IgD-negative memory B cell (primary cell): ENCODE data around the gene MYG1. TPM values are rescaled to one million over a fixed set of nuclear protein-coding genes. Genes with fewer than 3 reads are reported as not detected.
A peak's percentile ranks its signal among the peaks of the same experiment; 100 is the strongest.
"Not testable (repeated sequence)": the region's sequence is repeated elsewhere in the genome, so short reads cannot be mapped to it uniquely, and the experiment has no call there.

Experiments
- H3K27ac Mint-ChIP-seq, 3 donors: one replicate each; pipeline ENCODE4 v1.8.0; 2020 to 2022; ENCODE audit warnings: mild to moderate bottlenecking in 3 of 3, mixed read lengths in 3 of 3, moderate library complexity in 1 of 3
- H3K27me3 Mint-ChIP-seq: one replicate; pipeline ENCODE4 v1.8.0; 2021; ENCODE audit warnings: mixed read lengths
- H3K36me3 Mint-ChIP-seq: one replicate; pipeline ENCODE4 v1.8.0; 2020; ENCODE audit warnings: mild to moderate bottlenecking, mixed read lengths
- H3K4me1 Mint-ChIP-seq, 3 donors: one replicate each; pipeline ENCODE4 v1.8.0; 2020 to 2022; ENCODE audit warnings: mixed read lengths in 3 of 3, mild to moderate bottlenecking in 1 of 3
- H3K4me3 Mint-ChIP-seq, 4 donors: one replicate each; pipeline ENCODE4 v1.8.0; 2020 to 2022; ENCODE audit warnings: mild to moderate bottlenecking in 4 of 4, mixed read lengths in 4 of 4, moderate library complexity in 3 of 4
- H3K9me3 Mint-ChIP-seq, 3 donors: one replicate each; pipeline ENCODE4 v1.8.0; 2020 to 2021; ENCODE audit warnings: mixed read lengths in 3 of 3, mild to moderate bottlenecking in 1 of 3
- polyA plus RNA-seq: library from polyadenylated mRNA; unstranded; fragments of 300-500 nt; fragmentation: Illumina TruSeq; gene quantifications from one replicate; pipeline ENCODE4 v1.2.3, GENCODE V29; 2021

Gene MYG1
- polyA plus RNA-seq, 1 donor from 2014 or later = 50.4 TPM

DNA sequence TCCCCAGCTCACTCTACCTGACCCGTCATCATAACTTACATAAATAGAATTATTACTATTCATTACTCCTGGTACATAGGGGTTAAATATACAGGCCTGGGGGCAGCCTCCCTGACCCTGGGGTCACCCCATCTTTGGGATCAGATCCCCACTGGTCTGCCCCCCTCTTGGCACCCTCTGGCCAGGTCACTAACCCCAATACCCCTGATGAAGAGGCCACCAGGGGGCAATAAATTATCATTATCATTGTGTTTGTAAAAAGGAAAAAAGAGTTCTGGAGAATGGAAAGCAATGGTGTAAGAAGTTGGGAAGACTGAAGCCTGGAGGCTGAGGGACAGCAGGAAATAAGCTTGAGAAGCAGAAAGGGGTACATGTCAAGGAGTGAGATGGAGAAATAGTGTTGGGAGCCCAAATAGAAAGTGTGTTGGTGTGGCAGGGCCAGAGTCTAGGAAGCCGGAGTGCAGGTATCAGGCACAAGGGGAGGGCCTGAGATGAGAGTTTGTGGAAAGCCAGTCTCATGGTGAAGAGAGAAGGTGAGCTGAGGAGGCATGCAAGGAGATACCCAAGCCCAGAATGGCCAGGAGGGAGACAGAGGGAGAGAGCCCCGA is 28.0 kb downstream of the MYG1 start:
- Mint-ChIP-seq H3K4me3 (peak overlapping the region in 2 of 4 donors; percentile 62 to 72), H3K4me1 (peaks cover 12 to 23% (median 15%) of the 10 kb centered on the region in 3 donors), H3K9me3 (peaks cover 0 to 1% (median 0%) of the 10 kb centered on the region in 3 donors), H3K36me3 (no peaks in the 10 kb centered on the region), H3K27ac (peak overlapping the region in 1 of 3 donors; percentile 9), H3K27me3 (peaks cover 12% of the 10 kb centered on the region)

DNA sequence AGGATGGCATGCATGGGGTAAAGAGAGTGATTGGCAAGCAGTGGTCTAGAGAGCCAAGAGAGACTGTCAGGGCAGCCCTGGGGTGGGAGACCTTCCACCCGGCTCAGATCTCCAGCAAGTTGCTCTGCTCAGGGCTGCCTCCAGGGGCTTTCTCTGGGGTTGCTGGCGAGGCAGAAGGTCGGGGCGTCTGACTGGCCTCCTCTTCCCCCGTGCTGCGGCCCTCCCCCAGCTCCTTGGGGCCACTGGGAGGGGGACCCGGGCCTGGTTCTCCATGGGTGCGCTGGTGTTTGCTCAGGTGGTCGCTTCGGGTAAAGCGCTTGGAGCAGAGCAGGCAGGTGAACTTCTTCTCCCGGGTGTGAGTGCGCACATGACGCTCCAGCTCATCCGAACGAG is 28.5 kb downstream of the MYG1 start:
- no peaks in the 10 kb centered on the region for H3K36me3 Mint-ChIP-seq
- peaks cover 12 to 20% (median 13%) of the 10 kb centered on the region in 3 donors for H3K4me1 Mint-ChIP-seq
- peak overlapping the region in 2 of 4 donors; percentile 62 to 72 for H3K4me3 Mint-ChIP-seq
- H3K9me3 Mint-ChIP-seq = peaks cover 0 to 1% (median 0%) of the 10 kb centered on the region in 3 donors
- H3K27me3 Mint-ChIP-seq = peaks cover 13% of the 10 kb centered on the region
- H3K27ac Mint-ChIP-seq = peak overlapping the region in 1 of 3 donors; percentile 9

DNA sequence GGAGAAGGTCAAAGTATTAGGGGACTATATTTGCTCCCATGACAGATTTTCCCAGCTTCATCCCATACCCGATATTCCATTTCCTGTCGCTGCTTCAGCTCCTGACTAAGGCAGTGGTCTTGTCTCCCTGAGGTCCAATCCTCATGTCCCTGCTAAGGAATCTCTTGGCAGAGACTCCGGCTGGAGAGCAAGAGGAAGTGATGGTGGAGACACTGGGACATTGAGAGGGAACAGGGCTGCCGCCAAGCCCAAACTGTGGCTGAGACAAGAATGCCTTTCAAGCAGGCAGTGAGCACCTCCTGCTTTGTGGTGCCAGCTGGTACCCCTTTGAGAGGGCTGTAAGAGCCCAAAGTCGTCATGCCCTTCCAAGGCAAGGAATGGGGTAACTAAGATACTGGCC is 31.2 kb downstream of the MYG1 start:
- peaks cover 0 to 1% (median 0%) of the 10 kb centered on the region in 3 donors for H3K9me3 Mint-ChIP-seq
- H3K4me1 Mint-ChIP-seq = peaks cover 2 to 8% (median 6%) of the 10 kb centered on the region in 3 donors
- no peaks in the 10 kb centered on the region for H3K36me3 Mint-ChIP-seq
- peaks cover 18% of the 10 kb centered on the region for H3K27me3 Mint-ChIP-seq
- H3K27ac Mint-ChIP-seq = no peak overlapping the region
- peak overlapping the region in 1 of 4 donors; percentile 49 for H3K4me3 Mint-ChIP-seq

DNA sequence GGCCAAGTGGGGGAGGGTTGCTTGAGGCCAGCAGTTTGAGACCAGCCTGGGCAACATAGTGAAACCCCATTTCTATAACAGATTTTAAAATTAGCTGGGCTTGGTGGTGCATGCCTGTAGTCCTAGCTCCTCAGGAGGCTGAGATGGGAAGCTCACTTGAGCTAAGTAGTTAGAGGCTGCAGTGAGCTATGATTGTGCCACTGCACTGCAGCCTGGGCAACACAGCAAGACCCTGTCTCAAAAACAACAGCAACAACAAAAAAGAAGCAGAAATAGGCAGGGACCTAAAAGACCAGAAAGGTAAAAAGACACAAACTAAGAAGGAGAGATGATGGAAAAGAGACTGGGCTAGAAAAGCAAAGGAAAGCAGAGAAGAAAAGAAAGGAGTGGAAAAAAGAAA is 32.8 kb downstream of the MYG1 start:
- H3K4me1 Mint-ChIP-seq, H3K36me3 Mint-ChIP-seq, H3K4me3 Mint-ChIP-seq, H3K9me3 Mint-ChIP-seq, H3K27ac Mint-ChIP-seq: not testable (repeated sequence)
- peaks cover 27% of the 10 kb centered on the region for H3K27me3 Mint-ChIP-seq

DNA sequence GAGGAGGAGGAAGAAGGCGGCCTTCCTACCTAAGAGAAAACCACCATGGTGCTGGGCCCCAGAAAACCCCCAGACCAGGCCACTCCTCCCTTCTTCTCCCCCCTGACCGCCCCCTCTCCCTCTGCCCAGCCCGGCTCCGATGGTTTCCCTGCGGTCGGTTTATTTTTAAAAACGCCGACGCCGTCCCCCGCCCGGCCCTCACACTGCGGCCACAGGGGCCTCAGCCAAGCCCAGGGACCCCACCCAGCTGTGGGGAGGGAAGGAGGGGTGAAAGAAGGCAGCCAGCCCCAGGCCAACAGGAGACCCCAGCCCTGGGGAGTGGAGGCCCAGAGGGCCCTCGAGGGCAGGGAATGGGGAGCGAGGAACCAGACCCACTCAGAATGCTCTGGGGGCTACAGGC is 33.2 kb downstream of the MYG1 start:
- Mint-ChIP-seq H3K36me3 (no peaks in the 10 kb centered on the region), H3K9me3 (no peaks in the 10 kb centered on the region), H3K4me1 (peaks cover 0 to 8% (median under 1%) of the 10 kb centered on the region in 3 donors), H3K27ac (no peak overlapping the region), H3K4me3 (no peak overlapping the region), H3K27me3 (peaks cover 28% of the 10 kb centered on the region)

DNA sequence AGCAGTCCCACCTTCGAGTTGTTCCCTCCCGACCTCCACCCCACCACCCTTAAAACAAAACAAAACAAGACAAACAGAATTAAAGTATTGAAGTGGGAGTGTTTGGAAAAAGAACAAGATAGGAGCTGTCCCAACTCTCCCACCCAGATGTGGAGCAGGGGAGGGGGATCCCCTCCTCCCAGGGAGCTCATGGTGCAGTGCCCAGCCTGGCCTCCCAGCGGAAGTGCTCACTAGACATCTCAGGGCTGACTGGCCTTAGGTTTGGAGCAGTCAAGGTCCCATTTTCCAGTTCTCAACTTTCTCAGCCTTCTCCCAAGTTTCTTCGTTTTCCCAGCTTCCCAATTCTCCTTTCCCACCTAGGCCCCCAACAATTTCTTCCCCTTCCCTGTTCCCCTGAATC is 33.8 kb downstream of the MYG1 start:
- H3K27ac Mint-ChIP-seq = no peak overlapping the region
- H3K27me3 Mint-ChIP-seq = peaks cover 31% of the 10 kb centered on the region
- H3K36me3 Mint-ChIP-seq = no peaks in the 10 kb centered on the region
- peaks cover 0 to 11% (median 0%) of the 10 kb centered on the region in 3 donors for H3K4me1 Mint-ChIP-seq
- no peaks in the 10 kb centered on the region for H3K9me3 Mint-ChIP-seq
- no peak overlapping the region for H3K4me3 Mint-ChIP-seq

DNA sequence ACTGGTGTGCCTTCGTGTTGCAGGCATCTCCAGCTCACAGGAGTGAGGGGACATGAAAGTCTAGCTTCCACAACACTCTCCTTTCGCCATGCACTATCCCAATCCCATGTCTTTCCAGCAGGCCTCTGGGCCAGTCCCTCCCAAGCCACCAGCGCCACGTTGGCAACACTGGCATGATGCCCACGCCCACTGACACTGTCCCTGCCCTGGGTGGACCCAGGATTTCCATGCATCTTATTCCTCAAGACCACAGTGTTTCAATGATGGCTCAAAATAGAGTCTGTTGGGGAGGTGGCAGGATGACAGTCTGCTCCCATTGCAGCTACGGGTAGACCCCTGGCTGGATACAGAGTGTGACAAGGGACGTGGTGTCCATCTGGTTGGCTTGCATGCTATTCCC is 34.4 kb downstream of the MYG1 start:
- Mint-ChIP-seq H3K4me1 (peaks cover 0 to 11% (median 0%) of the 10 kb centered on the region in 3 donors), H3K27ac (no peak overlapping the region), H3K27me3 (peaks cover 35% of the 10 kb centered on the region), H3K4me3 (no peak overlapping the region), H3K9me3 (no peaks in the 10 kb centered on the region), H3K36me3 (no peaks in the 10 kb centered on the region)

DNA sequence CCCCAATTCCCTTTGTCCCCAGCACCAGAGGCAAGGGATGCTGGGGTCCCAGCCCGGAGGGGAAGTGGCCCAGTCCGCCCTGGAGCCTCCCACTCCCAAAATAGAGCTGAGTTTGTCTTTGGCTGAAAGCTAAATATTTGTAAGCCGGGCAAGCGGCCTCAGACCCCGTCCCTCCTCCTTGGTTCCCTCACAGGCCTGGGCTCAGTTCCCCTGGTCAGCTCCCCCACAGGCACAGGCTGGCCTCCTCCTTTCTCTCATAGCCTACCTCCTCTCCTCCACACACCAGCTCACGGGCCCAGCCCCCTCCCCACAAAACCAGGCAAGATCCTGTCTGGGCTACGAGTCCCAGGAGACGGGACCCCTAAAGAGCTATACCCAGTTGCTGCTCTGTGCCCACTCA is 35.3 kb downstream of the MYG1 start:
- H3K9me3 Mint-ChIP-seq = no peaks in the 10 kb centered on the region
- peaks cover 0 to 11% (median 0%) of the 10 kb centered on the region in 3 donors for H3K4me1 Mint-ChIP-seq
- no peak overlapping the region for H3K4me3 Mint-ChIP-seq
- no peaks in the 10 kb centered on the region for H3K36me3 Mint-ChIP-seq
- peaks cover 32% of the 10 kb centered on the region for H3K27me3 Mint-ChIP-seq
- H3K27ac Mint-ChIP-seq = peak overlapping the region in 1 of 3 donors; percentile 70

DNA sequence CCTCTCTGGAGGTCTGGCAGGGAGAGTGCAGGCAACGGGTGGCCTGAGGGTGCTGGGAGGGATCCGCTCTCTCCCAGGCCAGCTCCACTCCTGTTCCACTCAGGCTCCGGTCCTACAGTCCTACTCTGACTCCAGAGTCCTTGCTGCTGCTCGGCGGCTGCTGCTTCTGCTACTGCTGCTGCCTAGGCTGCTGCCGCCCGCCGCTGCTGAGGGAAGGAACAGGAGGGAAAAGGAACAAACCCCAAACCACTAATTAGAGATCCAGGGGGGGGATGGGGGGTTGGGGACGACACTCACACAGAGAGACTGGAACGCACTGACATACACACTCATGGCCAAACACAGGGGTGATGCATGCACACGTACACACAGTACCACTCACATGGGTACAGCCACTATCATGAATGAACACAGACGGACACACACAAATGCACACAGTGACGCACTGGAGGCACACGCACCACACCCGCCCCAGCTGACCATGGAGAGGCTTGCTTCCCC is 36.7 kb downstream of the MYG1 start, which contains the start of gene SP7:
SP7 (minus strand) TSS at position 174 of the 501 bp plus-strand sequence. CDS start 708 bp downstream, outside the sequence.
- Mint-ChIP-seq H3K27ac (peak within 1 kb of the TSS in 2 of 3 donors; percentile 13 to 71), H3K27me3 (peaks cover 34% of the 10 kb centered on the region), H3K9me3 (no peaks in the 10 kb centered on the region), H3K36me3 (peaks cover 1% of the 10 kb centered on the region), H3K4me3 (no peak within 1 kb of the TSS), H3K4me1 (peaks cover 0 to 11% (median 0%) of the 10 kb centered on the region in 3 donors)

DNA sequence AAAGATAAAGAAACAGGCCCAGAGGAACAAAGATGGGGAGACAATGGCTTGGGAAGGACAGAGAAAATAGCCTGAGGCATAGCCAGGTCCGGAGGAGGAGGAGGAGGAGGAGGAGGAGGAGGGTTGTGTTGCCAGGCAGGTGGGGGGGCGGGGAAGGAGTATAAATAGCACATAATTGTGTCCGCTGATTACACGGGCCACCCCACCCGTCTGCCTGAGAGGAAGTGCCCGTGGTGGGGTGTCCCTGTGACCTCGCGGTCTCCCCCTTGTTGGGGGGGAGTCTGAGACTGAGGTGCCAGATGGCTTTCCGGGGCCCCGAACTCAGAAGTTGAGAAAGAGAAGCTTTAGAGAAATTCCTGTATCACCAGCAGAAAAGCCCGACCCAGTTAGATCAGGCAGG is 38.5 kb downstream of the MYG1 start:
- H3K36me3 Mint-ChIP-seq = peaks cover 1% of the 10 kb centered on the region
- peak overlapping the region in 1 of 3 donors; percentile 76 for H3K27ac Mint-ChIP-seq
- peak overlapping the region in 1 of 4 donors; percentile 17 for H3K4me3 Mint-ChIP-seq
- H3K9me3 Mint-ChIP-seq = no peaks in the 10 kb centered on the region
- H3K27me3 Mint-ChIP-seq = peaks cover 33% of the 10 kb centered on the region
- H3K4me1 Mint-ChIP-seq = peaks cover 0 to 11% (median 1%) of the 10 kb centered on the region in 3 donors

DNA sequence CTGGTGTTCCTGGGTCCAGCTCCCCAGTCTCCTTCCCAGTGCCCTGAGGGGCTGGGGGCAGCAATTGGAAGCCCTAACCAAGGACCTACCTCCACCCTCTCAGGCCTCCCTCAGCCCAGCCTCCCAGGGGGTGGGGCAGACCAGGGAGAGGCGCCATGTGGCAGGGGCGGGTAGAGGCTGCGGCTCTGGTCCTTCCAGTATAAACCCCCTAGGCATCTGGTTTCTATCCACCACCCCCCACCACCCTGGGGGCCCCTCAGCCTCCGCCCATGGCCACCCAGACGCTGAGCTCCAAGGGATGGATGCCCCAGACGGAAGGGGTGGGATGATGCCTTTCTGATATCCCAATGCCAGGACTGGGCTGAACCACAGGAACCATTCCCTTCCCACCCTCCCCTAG is 39.4 kb downstream of the MYG1 start:
- peaks cover 29% of the 10 kb centered on the region for H3K27me3 Mint-ChIP-seq
- H3K36me3 Mint-ChIP-seq = peaks cover 1% of the 10 kb centered on the region

DNA sequence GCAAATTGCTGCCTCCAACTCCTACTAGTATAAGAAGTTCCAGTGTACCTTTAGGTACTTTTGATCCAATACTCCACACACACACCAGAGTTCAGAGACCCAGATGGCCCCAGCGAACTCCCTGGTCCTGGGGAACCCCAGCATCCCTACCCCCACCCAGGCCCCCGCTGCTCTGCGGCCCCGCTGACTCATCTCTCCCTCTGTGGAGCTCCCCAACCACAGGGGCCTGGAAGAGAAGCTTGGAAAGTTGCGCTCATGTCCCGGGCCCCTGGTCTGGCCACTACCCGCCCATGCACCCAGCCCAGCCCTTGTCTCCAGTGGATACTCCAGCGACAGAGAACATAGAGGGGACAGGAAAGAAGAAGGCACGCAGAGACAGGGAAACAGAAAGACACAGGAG is 40.9 kb downstream of the MYG1 start:
- no peak overlapping the region for H3K4me3 Mint-ChIP-seq

More for the DNA sequence above, 39.4 kb downstream of the MYG1 start:
- Mint-ChIP-seq H3K4me1 (peaks cover 0 to 14% (median 4%) of the 10 kb centered on the region in 3 donors), H3K4me3 (no peak overlapping the region), H3K9me3 (no peaks in the 10 kb centered on the region), H3K27ac (no peak overlapping the region)

DNA sequence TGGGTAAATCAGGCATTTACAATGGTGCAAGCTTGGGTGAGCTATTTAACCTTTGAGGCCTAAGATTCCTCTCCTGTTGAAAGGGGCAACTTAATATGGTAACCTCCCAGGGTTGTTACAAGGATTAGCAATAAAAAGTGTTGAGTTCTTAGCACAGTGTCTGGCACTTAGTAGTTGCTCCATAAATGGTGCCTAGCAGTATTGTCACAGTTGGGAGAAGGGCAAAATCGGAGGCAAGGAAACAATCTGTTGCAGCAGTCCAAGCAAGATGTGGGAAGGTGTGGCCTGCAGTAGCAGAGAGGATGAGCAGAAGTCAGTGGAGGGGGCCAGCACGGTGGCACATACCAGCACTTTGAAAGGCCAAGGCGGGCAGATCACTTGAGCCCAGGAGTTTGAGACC is 44.0 kb downstream of the MYG1 start:
- peaks cover 3% of the 10 kb centered on the region for H3K36me3 Mint-ChIP-seq
- no peak overlapping the region for H3K27ac Mint-ChIP-seq
- H3K4me1 Mint-ChIP-seq = peaks cover 5 to 13% (median 9%) of the 10 kb centered on the region in 3 donors
- peak overlapping the region; percentile 6 to 53 (median 34) for H3K4me3 Mint-ChIP-seq
- H3K9me3 Mint-ChIP-seq = no peaks in the 10 kb centered on the region
- H3K27me3 Mint-ChIP-seq = peaks cover 6% of the 10 kb centered on the region

More for the DNA sequence above, 40.9 kb downstream of the MYG1 start:
- Mint-ChIP-seq H3K4me1 (peaks cover 5 to 20% (median 13%) of the 10 kb centered on the region in 3 donors), H3K9me3 (no peaks in the 10 kb centered on the region), H3K27me3 (peaks cover 29% of the 10 kb centered on the region), H3K27ac (no peak overlapping the region), H3K36me3 (peaks cover 3% of the 10 kb centered on the region)

DNA sequence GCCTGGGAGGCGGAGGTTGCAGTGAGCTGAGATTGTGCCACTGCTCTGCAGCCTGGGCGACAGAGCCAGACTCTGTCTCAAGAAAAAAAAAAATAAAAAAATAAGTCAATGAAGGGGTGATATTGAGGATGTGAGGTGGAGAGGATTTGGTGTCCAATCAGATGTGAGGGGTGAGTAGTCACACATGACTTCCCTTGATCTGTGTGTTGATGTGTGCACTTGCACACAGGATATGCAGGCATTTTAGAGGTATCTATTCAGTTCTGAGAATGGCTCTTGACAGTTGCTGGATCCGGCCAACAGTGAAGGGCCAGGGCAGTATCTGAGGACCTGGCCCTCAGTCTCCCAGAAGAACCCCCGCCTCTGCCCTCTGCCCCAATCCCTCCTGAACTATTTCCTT is 44.5 kb downstream of the MYG1 start:
- peaks cover 5 to 13% (median 9%) of the 10 kb centered on the region in 3 donors for H3K4me1 Mint-ChIP-seq
- no peak overlapping the region for H3K27ac Mint-ChIP-seq
- H3K4me3 Mint-ChIP-seq = peak overlapping the region; percentile 45 to 87 (median 78)
- H3K27me3 Mint-ChIP-seq = peaks cover 4% of the 10 kb centered on the region
- peaks cover 3% of the 10 kb centered on the region for H3K36me3 Mint-ChIP-seq
- H3K9me3 Mint-ChIP-seq = no peaks in the 10 kb centered on the region

DNA sequence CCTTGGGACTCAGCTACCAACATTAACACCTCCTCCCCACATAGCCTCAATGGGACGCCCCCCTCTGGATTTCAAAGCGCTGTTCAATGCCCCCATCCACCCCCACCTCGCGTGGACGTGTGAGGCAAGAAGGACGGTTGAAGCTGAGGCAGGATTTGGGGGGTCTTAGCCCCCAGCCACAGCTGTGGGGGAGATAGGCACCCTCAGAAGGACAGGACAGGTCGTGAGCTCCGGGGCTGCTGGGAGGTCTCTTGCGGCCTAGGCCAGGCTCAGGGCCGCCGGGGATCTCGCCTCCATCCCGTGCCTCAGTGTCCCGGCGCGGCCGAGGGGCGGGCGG is 45.0 kb downstream of the MYG1 start:
- H3K4me1 Mint-ChIP-seq = peaks cover 5 to 13% (median 9%) of the 10 kb centered on the region in 3 donors
- no peaks in the 10 kb centered on the region for H3K9me3 Mint-ChIP-seq
- H3K27ac Mint-ChIP-seq = no peak overlapping the region
- peak overlapping the region; percentile 45 to 87 (median 78) for H3K4me3 Mint-ChIP-seq
- peaks cover 4% of the 10 kb centered on the region for H3K27me3 Mint-ChIP-seq
- H3K36me3 Mint-ChIP-seq = peaks cover 3% of the 10 kb centered on the region
